Breast epithelium (tissue), 4 donors: ENCODE data around the gene FCER1G. TPM values are rescaled to one million over a fixed set of nuclear protein-coding genes. Genes with fewer than 3 reads are reported as not detected.

ENCODE experiments used
- DNase-seq, 2 donors: peaks; one replicate each; pipeline ENCODE4 v3.0.0-alpha.2; 2019; ENCODE audit warnings: low spot score in 2 of 2
- H3K27ac ChIP-seq, 2 donors: fragments of 200-600 bp; sonication (generic) in 1 of 2; one replicate each; pipeline ENCODE4 v1.5.1; 2016 to 2019; ENCODE audit warnings: mild to moderate bottlenecking in 1 of 2
- H3K27me3 ChIP-seq, 2 donors: fragments of 200-600 bp; sonication (generic) in 1 of 2; one replicate each; pipeline versions ENCODE4 v1.5.1 to v1.6.0; 2017 to 2019; ENCODE audit warnings: control low read depth in 1 of 2, mild to moderate bottlenecking in 1 of 2
- H3K36me3 ChIP-seq: fragments of 200-600 bp; one replicate; pipeline ENCODE4 v1.5.1; 2019
- H3K4me1 ChIP-seq, 2 donors: fragments of 200-600 bp; sonication (generic); one replicate each; pipeline ENCODE4 v1.5.1; 2016 to 2019; ENCODE audit warnings: control low read depth in 1 of 2
- H3K4me3 ChIP-seq, 3 donors: fragments of 200-600 bp; sonication (generic); 1 replicate in 2 of 3; 2 replicates in 1 of 3; pipeline ENCODE4 v1.5.1; 2016 to 2019; ENCODE audit warnings: mild to moderate bottlenecking in 3 of 3, moderate library complexity in 2 of 3
- H3K9me3 ChIP-seq, 2 donors: fragments of 200-600 bp; sonication (generic) in 1 of 2; one replicate each; pipeline ENCODE4 v1.5.1; 2016 to 2019; ENCODE audit warnings: control low read depth in 1 of 2
- CTCF ChIP-seq, 3 donors: fragments of 450-650 bp; IDR thresholded peaks; one replicate each; pipeline ENCODE4 v1.5.1; 2016 to 2017; ENCODE audit warnings: antibody characterized with exemption in 3 of 3, mild to moderate bottlenecking in 3 of 3, moderate library complexity in 3 of 3
- POLR2A ChIP-seq: fragments of 450-650 bp; IDR thresholded peaks from one replicate; pipeline ENCODE4 v1.6.1; 2016; ENCODE audit warnings: antibody characterized with exemption, mild to moderate bottlenecking, moderate library complexity
- POLR2AphosphoS5 ChIP-seq, 3 donors: sonication (generic); formaldehyde crosslinking; IDR thresholded peaks; one replicate each; pipeline ENCODE4 v1.6.1; 2017; ENCODE audit warnings: antibody characterized with exemption in 3 of 3
- intact Hi-C: fragments of 100-400 bp; cut with DNase I; formaldehyde crosslinking; loops from one replicate; pipeline ENCODE4 v1.15.1; 2023; ENCODE audit warnings: low total_unique reads
- total RNA-seq, 3 donors: library from RNA; depleted of rRNA; stranded (reverse); fragments of >200 nt; gene quantifications; one replicate each; pipeline ENCODE4 v1.1.0, GENCODE V29; 2016

Gene FCER1G
- total RNA-seq, 3 donors from 2014 or later = 40.3 to 153 (median 70.1) TPM

- Histone ChIP-seq H3K27me3 (peaks cover 0 to 16% of the 10 kb centered on the region in 2 donors), H3K27ac (no peak within 1 kb of the TSS), H3K4me1 (no peaks in the 10 kb centered on the region), H3K9me3 (peaks cover 9 to 14% of the 10 kb centered on the region in 2 donors), H3K4me3 (peak within 1 kb of the TSS; percentile 26 to 69 (median 55)), H3K36me3 (no peaks in the 10 kb centered on the region)
- peak in 1 of 2 donors; percentile 56 for DNase-seq
- TF ChIP-seq POLR2A = no peak
- TF ChIP-seq CTCF (IDR thresholded peaks at IDR 0.05) = no peak
- TF ChIP-seq POLR2AphosphoS5 (IDR thresholded peaks at IDR 0.05) = no peak
- intact Hi-C loops = no loop called here
Measured at GRCh38 chr1:161258439-161259344, 43.6 kb downstream of the FCER1G start, which contains the start of gene PCP4L1. PCP4L1 (plus strand) TSS chr1:161258745; CDS start chr1:161258975, 230 bp downstream.

GRCh38 chr1:161259345-161259702 lies 44.2 kb downstream of the FCER1G start:
- Histone ChIP-seq H3K27me3 (peaks cover 0 to 16% of the 10 kb centered on the region in 2 donors), H3K9me3 (peaks cover 9 to 14% of the 10 kb centered on the region in 2 donors), H3K4me1 (no peaks in the 10 kb centered on the region), H3K4me3 (peak overlapping the region in 2 of 3 donors; percentile 55 to 69), H3K27ac (no peak overlapping the region), H3K36me3 (no peaks in the 10 kb centered on the region)
- DNase-seq = no peak
- TF ChIP-seq POLR2AphosphoS5 (IDR thresholded peaks at IDR 0.05) (no peak), POLR2A (no peak), CTCF (IDR thresholded peaks at IDR 0.05) (no peak)
- intact Hi-C loops = no loop called here

DNA sequence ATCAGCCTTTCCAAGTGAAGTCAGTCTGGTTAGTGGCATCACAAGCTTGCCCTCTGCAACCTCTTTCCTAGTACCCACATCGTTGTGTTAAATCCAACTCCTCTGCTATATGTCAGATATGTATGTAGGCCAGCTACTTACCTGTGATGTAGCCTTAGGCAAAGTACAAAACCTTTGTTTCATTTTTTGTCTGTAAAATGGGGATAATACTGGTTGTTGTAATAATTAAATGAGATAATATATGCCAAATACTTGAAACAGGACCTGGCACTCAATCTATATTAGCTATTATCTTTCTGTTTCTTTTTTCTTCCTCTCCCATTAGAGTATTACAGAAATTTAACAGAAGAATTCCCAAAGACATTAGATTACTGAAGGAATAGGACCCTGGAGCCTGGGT lies 44.7 kb downstream of the FCER1G start:
- no peak for DNase-seq
- Histone ChIP-seq H3K27me3 (peaks cover 0 to 16% of the 10 kb centered on the region in 2 donors), H3K4me1 (no peaks in the 10 kb centered on the region), H3K9me3 (peaks cover 9 to 14% of the 10 kb centered on the region in 2 donors), H3K27ac (no peak overlapping the region), H3K36me3 (no peaks in the 10 kb centered on the region), H3K4me3 (no peak overlapping the region)
- intact Hi-C loops = no loop called here
- TF ChIP-seq POLR2A (no peak), POLR2AphosphoS5 (IDR thresholded peaks at IDR 0.05) (no peak), CTCF (IDR thresholded peaks at IDR 0.05) (no peak)

- H3K36me3 ChIP-seq = no peaks in the 10 kb centered on the region
- H3K27ac ChIP-seq = no peak overlapping the region
- H3K27me3 ChIP-seq = peaks cover 0 to 16% of the 10 kb centered on the region in 2 donors
- intact Hi-C loops = no loop called here
- H3K4me1 ChIP-seq = no peaks in the 10 kb centered on the region
- H3K4me3 ChIP-seq = no peak overlapping the region
- TF ChIP-seq POLR2AphosphoS5 (IDR thresholded peaks at IDR 0.05) (no peak), POLR2A (no peak), CTCF (IDR thresholded peaks at IDR 0.05) (no peak)
- no peak for DNase-seq
- peaks cover 9 to 14% of the 10 kb centered on the region in 2 donors for H3K9me3 ChIP-seq
Measured at GRCh38 chr1:161260376-161261260, 45.5 kb downstream of the FCER1G start.
